Neuronal stem cell (in vitro differentiated cells): Measurements from ENCODE around the gene INAFM2.
A peak's percentile ranks its signal among the peaks of the same experiment; 100 is the strongest.

Experiments
- DNase-seq: peaks from one replicate; pipeline ENCODE4 v3.0.0-alpha.2; 2013; ENCODE audit warnings: low spot score
- H2AFZ ChIP-seq: one replicate; pipeline ENCODE4 v1.6.1; 2013; ENCODE audit warnings: mild to moderate bottlenecking, low read length, inconsistent platforms
- H2AK5ac ChIP-seq: 2 replicates; pipeline ENCODE4 v1.6.1; 2013; ENCODE audit warnings: low read depth, mild to moderate bottlenecking, inconsistent platforms, low read length, moderate library complexity, mixed read lengths
- H2BK120ac ChIP-seq: 2 replicates; pipeline ENCODE4 v1.6.1; 2013; ENCODE audit warnings: low read depth, mild to moderate bottlenecking, inconsistent platforms, low read length, moderate library complexity, mixed read lengths
- H2BK12ac ChIP-seq: one replicate; pipeline ENCODE4 v1.6.1; 2013; ENCODE audit warnings: low read length, inconsistent platforms
- H2BK15ac ChIP-seq: 2 replicates; pipeline ENCODE4 v1.6.1; 2013; ENCODE audit warnings: mild to moderate bottlenecking, low read length, inconsistent platforms, mixed read lengths
- H2BK5ac ChIP-seq: one replicate; pipeline ENCODE4 v1.6.1; 2013; ENCODE audit warnings: inconsistent platforms, mild to moderate bottlenecking, low read length, moderate library complexity
- H3K14ac ChIP-seq: one replicate; pipeline ENCODE4 v1.6.1; 2013; ENCODE audit warnings: low read length, inconsistent platforms
- H3K18ac ChIP-seq: 2 replicates; pipeline ENCODE4 v1.6.1; 2013; ENCODE audit warnings: low read length, inconsistent platforms
- H3K23ac ChIP-seq: 2 replicates; pipeline ENCODE4 v1.6.1; 2013; ENCODE audit warnings: low read depth, mild to moderate bottlenecking, mixed read lengths, low read length, inconsistent platforms; ENCODE audit not compliant: poor library complexity
- H3K27ac ChIP-seq: replicated peaks from 3 replicates; pipeline ENCODE4 v1.5.1; 2013; ENCODE audit warnings: low read length, inconsistent platforms
- H3K27me3 ChIP-seq, 3 experiments: 2 replicates each; pipeline ENCODE4 v1.6.1; 2013; ENCODE audit warnings: low read length in 3 of 3, mild to moderate bottlenecking in 2 of 3, inconsistent platforms in 1 of 3, low read depth in 1 of 3, mixed read lengths in 1 of 3, moderate library complexity in 1 of 3; ENCODE audit not compliant: control insufficient read depth in 3 of 3, insufficient read depth in 3 of 3
- H3K36me3 ChIP-seq, 2 donors: replicated peaks in 1 of 2; 2 replicates each; pipeline ENCODE4 v1.6.1; 2013; ENCODE audit warnings: low read length in 2 of 2; ENCODE audit not compliant: control insufficient read depth in 2 of 2, insufficient read depth in 2 of 2
- H3K4ac ChIP-seq: 2 replicates; pipeline ENCODE4 v1.6.1; 2013; ENCODE audit warnings: inconsistent platforms, mild to moderate bottlenecking, low read length, moderate library complexity
- H3K4me1 ChIP-seq, 2 donors: 1 replicate in 1 of 2; 2 replicates in 1 of 2; pipeline ENCODE4 v1.6.1; 2013; ENCODE audit warnings: low read length in 2 of 2, low read depth in 1 of 2; ENCODE audit not compliant: control insufficient read depth in 2 of 2, insufficient read depth in 1 of 2
- H3K4me2 ChIP-seq: one replicate; pipeline ENCODE4 v1.6.1; 2013; ENCODE audit warnings: mild to moderate bottlenecking, low read length, inconsistent platforms; ENCODE audit not compliant: insufficient read depth, poor library complexity, severe bottlenecking
- H3K4me3 ChIP-seq, 2 donors: 2 replicates each; pipeline ENCODE4 v1.5.1; 2013; ENCODE audit warnings: low read length in 2 of 2, mild to moderate bottlenecking in 2 of 2, inconsistent platforms in 1 of 2, moderate library complexity in 1 of 2
- H3K79me1 ChIP-seq: one replicate; pipeline ENCODE4 v1.6.1; 2013; ENCODE audit warnings: low read depth, mild to moderate bottlenecking, inconsistent platforms, low read length, moderate library complexity
- H3K9ac ChIP-seq: one replicate; pipeline ENCODE4 v1.6.1; 2013; ENCODE audit warnings: mild to moderate bottlenecking, low read depth, low read length, inconsistent platforms; ENCODE audit not compliant: poor library complexity
- H3K9me3 ChIP-seq, 2 donors: replicated peaks in 1 of 2; 2 replicates each; pipeline versions ENCODE3 to v1.6.1; 2013; ENCODE audit warnings: low read length in 2 of 2, mild to moderate bottlenecking in 2 of 2, inconsistent platforms in 1 of 2, low read depth in 1 of 2, mixed read lengths in 1 of 2, moderate library complexity in 1 of 2; ENCODE audit not compliant: control insufficient read depth in 2 of 2, insufficient read depth in 1 of 2
- H4K8ac ChIP-seq: one replicate; pipeline ENCODE4 v1.6.1; 2013; ENCODE audit warnings: low read depth, mild to moderate bottlenecking, inconsistent platforms, low read length, moderate library complexity
- H4K91ac ChIP-seq: one replicate; pipeline ENCODE4 v1.6.1; 2013; ENCODE audit warnings: low read length, low read depth, mild to moderate bottlenecking, inconsistent platforms; ENCODE audit not compliant: poor library complexity
- WGBS, 2 donors: extraction: QIAGEN DNeasy Blood & Tissue Kit; methylation state at CpG; one replicate each; pipeline ENCODE4 v1.1.7; 2013; ENCODE audit warnings: missing lambda C conversion rate in 2 of 2, mixed read lengths in 1 of 2; ENCODE audit not compliant: insufficient read length in 2 of 2, insufficient replicate concordance in 1 of 2; ENCODE audit errors: extremely low coverage in 2 of 2; 5-methylcytosine and 5-hydroxymethylcytosine counted together

Gene INAFM2

GRCh38 chr15:40286794-40287193, 36.7 kb upstream of the INAFM2 start:
- Histone ChIP-seq H3K23ac (no peak overlapping the region), H3K79me1 (no peaks in the 10 kb centered on the region), H3K27ac (no peak overlapping the region), H3K14ac (no peak overlapping the region), H3K27me3 (peaks cover 0 to 44% (median 22%) of the 10 kb centered on the region in 3 experiments), H3K4me3 (no peak overlapping the region), H2AFZ (no peak overlapping the region), H3K4me1 (peaks cover 14 to 33% of the 10 kb centered on the region in 2 donors), H2BK12ac (no peak overlapping the region), H2BK15ac (peak overlapping the region; percentile 20), H3K36me3 (no peaks in the 10 kb centered on the region), H4K91ac (no peak overlapping the region), H2BK120ac (no peak overlapping the region), H3K4ac (no peak overlapping the region), H3K4me2 (no peak overlapping the region), H3K18ac (peak overlapping the region; percentile 25), H2BK5ac (no peak overlapping the region), H2AK5ac (peak overlapping the region; percentile 41), H4K8ac (no peak overlapping the region), H3K9ac (no peak overlapping the region), H3K9me3 (peaks cover 0 to 3% of the 10 kb centered on the region in 2 donors)
- WGBS, 2 donors: no CpG with 5 or more reads among the region's 7 CpGs
- DNase-seq: no peak

GRCh38 chr15:40287505-40287904, 36.0 kb upstream of the INAFM2 start:
- Histone ChIP-seq H3K27me3 (peaks cover 0 to 43% (median 15%) of the 10 kb centered on the region in 3 experiments), H3K36me3 (no peaks in the 10 kb centered on the region), H2BK12ac (no peak overlapping the region), H3K79me1 (no peaks in the 10 kb centered on the region), H2BK5ac (no peak overlapping the region), H3K9me3 (peaks cover 0 to 3% of the 10 kb centered on the region in 2 donors), H2BK120ac (no peak overlapping the region), H3K9ac (no peak overlapping the region), H3K4me3 (no peak overlapping the region), H3K4me1 (peaks cover 16 to 37% of the 10 kb centered on the region in 2 donors), H2AFZ (no peak overlapping the region), H4K91ac (no peak overlapping the region), H3K27ac (no peak overlapping the region), H3K14ac (no peak overlapping the region), H3K18ac (no peak overlapping the region), H3K4me2 (no peak overlapping the region), H3K4ac (no peak overlapping the region), H3K23ac (no peak overlapping the region), H2AK5ac (no peak overlapping the region), H4K8ac (no peak overlapping the region), H2BK15ac (no peak overlapping the region)
- no peak for DNase-seq
- no CpG with 5 or more reads among the region's 3 CpGs for WGBS, 2 donors

- peaks cover 0 to 3% of the 10 kb centered on the region in 2 donors for H3K9me3 ChIP-seq
- H3K27ac ChIP-seq: no peak overlapping the region
- no peaks in the 10 kb centered on the region for H3K79me1 ChIP-seq
- H2AFZ ChIP-seq: no peak overlapping the region
- H3K4me2 ChIP-seq: no peak overlapping the region
- no peak overlapping the region for H4K8ac ChIP-seq
- WGBS, 2 donors: no CpG with 5 or more reads among the region's 4 CpGs
- H3K4me1 ChIP-seq: peaks cover 16 to 40% of the 10 kb centered on the region in 2 donors
- no peak overlapping the region for H3K4ac ChIP-seq
- H3K4me3 ChIP-seq: no peak overlapping the region
- peak overlapping the region; percentile 38 for H2BK15ac ChIP-seq
- peaks cover 0 to 40% (median 11%) of the 10 kb centered on the region in 3 experiments for H3K27me3 ChIP-seq
- H4K91ac ChIP-seq: no peak overlapping the region
- H3K14ac ChIP-seq: no peak overlapping the region
- no peak overlapping the region for H2BK12ac ChIP-seq
- peak overlapping the region; percentile 43 for H2BK5ac ChIP-seq
- peak overlapping the region; percentile 53 for H3K18ac ChIP-seq
- H3K36me3 ChIP-seq: no peaks in the 10 kb centered on the region
- no peak overlapping the region for H3K9ac ChIP-seq
- peak overlapping the region; percentile 64 for H2AK5ac ChIP-seq
- no peak overlapping the region for H2BK120ac ChIP-seq
- no peak overlapping the region for H3K23ac ChIP-seq
- DNase-seq: no peak
Observed at GRCh38 chr15:40287968-40288367, 35.5 kb upstream of the INAFM2 start.

- H3K18ac ChIP-seq: no peak overlapping the region
- H3K27me3 ChIP-seq: peaks cover 0 to 27% (median 0%) of the 10 kb centered on the region in 3 experiments
Observed at GRCh38 chr15:40289140-40289775, 34.2 kb upstream of the INAFM2 start.

More at GRCh38 chr15:40289140-40289775, 34.2 kb upstream of the INAFM2 start:
- H4K91ac ChIP-seq: no peak overlapping the region
- no peaks in the 10 kb centered on the region for H3K36me3 ChIP-seq
- peak overlapping the region; percentile 66 for H2AK5ac ChIP-seq
- no peak overlapping the region for H3K27ac ChIP-seq
- H2BK120ac ChIP-seq: no peak overlapping the region
- H2AFZ ChIP-seq: no peak overlapping the region
- no peak overlapping the region for H3K4ac ChIP-seq
- no peak overlapping the region for H2BK15ac ChIP-seq
- no peak overlapping the region for H3K14ac ChIP-seq
- DNase-seq: no peak
- WGBS, 2 donors: no CpG with 5 or more reads among the region's 6 CpGs
- no peak overlapping the region for H3K4me2 ChIP-seq
- H4K8ac ChIP-seq: no peak overlapping the region
- H2BK12ac ChIP-seq: no peak overlapping the region
- H3K23ac ChIP-seq: no peak overlapping the region
- peaks cover 23 to 52% of the 10 kb centered on the region in 2 donors for H3K4me1 ChIP-seq
- no peaks in the 10 kb centered on the region for H3K79me1 ChIP-seq
- H3K9me3 ChIP-seq: no peaks in the 10 kb centered on the region
- H3K4me3 ChIP-seq: no peak overlapping the region
- no peak overlapping the region for H2BK5ac ChIP-seq
- H3K9ac ChIP-seq: no peak overlapping the region
